HG03103 (cell line): Measurements from ENCODE around the gene ARRDC5.
"Not testable (repeated sequence)": the region's sequence is repeated elsewhere in the genome, so short reads cannot be mapped to it uniquely, and the experiment has no call there.

Source experiments
- ATAC-seq: cut with Tn5 transposase; IDR thresholded peaks from one replicate; pipeline ENCODE4 v1.9.1; 2021; ENCODE audit warnings: low read depth; ENCODE audit not compliant: unreplicated experiment

ARRDC5 gene

DNA sequence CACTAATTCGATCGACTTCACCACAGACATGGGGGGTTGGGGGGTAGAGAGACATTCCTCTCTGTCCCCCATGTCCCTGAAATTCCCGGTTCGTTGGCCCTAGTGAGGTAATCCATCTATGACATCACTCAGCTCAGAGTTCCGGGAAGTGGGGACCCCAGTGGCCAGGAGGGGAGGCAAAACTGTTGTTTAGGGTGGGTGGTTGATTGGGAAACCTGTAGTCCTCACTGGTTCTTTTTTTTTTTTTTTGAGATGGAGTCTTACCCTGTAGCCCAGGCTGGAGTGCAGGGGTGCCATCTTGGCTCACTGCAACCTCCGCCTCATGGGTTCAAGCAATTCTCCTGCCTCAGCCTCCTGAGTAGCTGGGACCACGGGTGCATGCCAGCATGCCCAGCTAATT is at the start of gene ARRDC5:
Gene ARRDC5 (minus strand): TSS at position 101 of the 400 bp plus-strand sequence. CDS start 71 bp downstream, at position 30.
- no peak for ATAC-seq

- ATAC-seq, result no peak
Measured at GRCh38 chr19:4951656-4952055, 49.0 kb upstream of the ARRDC5 start.

- not testable (repeated sequence) for ATAC-seq
Measured at GRCh38 chr19:4950650-4951049, 48.0 kb upstream of the ARRDC5 start.

- ATAC-seq, result not testable (repeated sequence)
Measured at GRCh38 chr19:4941638-4942169, 39.0 kb upstream of the ARRDC5 start.

- no peak for ATAC-seq
Measured at GRCh38 chr19:4939466-4939865, 36.8 kb upstream of the ARRDC5 start.

DNA sequence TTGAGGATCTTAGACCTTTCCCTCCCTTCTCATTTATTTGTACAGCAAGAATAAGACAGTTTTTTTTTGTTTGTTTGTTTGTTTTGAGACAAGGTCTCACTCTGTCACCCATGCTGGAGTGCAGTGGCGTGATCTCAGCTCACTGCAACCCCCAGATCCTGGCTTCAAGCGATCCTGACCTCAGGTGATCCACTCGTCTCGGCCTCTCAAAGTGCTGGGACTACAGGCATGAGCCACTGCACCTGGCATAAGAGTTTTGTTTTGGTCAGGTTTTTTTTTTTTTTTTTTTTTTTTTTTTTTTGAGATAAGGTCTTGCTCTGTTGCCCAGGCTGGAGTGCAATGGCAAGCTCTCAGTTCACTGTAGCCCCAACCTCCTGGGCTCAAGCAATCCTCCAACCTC is 35.8 kb upstream of the ARRDC5 start:
- ATAC-seq, result not testable (repeated sequence)

GRCh38 chr19:4937060-4937459 is 34.4 kb upstream of the ARRDC5 start:
- no peak for ATAC-seq

GRCh38 chr19:4935444-4935843 is 32.7 kb upstream of the ARRDC5 start:
- no peak for ATAC-seq

GRCh38 chr19:4933528-4933927 is 30.8 kb upstream of the ARRDC5 start:
- no peak for ATAC-seq

DNA sequence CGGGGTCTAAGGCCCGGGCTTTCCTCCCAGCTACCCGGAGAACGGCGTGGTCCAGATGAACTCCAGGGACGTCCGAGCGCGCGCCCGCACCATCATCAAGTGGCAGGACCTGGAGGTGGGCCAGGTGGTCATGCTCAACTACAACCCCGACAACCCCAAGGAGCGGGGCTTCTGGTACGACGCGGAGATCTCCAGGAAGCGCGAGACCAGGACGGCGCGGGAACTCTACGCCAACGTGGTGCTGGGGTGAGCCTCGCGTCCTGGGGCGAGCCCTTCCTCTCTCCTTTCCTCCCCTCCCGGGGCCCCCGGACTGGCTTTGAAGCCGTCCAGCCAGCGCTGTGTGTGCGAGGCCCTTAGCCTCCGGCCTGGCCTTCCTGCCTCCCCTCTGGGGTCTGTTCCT is 30.0 kb upstream of the ARRDC5 start:
- no peak for ATAC-seq

GRCh38 chr19:4930664-4931063 is 28.0 kb upstream of the ARRDC5 start:
- no peak for ATAC-seq

DNA sequence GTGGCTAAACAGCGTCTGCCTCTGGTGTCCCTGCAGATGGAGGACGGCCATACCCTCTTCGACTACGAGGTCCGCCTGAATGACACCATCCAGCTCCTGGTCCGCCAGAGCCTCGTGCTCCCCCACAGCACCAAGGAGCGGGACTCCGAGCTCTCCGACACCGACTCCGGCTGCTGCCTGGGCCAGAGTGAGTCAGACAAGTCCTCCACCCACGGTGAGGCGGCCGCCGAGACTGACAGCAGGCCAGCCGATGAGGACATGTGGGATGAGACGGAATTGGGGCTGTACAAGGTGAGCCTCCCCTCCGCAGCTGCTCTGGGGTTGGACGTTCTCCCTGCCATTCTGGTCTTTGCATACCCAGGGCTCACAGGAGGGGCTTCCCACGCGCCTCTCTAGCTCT is 26.5 kb upstream of the ARRDC5 start:
- ATAC-seq, result no peak

DNA sequence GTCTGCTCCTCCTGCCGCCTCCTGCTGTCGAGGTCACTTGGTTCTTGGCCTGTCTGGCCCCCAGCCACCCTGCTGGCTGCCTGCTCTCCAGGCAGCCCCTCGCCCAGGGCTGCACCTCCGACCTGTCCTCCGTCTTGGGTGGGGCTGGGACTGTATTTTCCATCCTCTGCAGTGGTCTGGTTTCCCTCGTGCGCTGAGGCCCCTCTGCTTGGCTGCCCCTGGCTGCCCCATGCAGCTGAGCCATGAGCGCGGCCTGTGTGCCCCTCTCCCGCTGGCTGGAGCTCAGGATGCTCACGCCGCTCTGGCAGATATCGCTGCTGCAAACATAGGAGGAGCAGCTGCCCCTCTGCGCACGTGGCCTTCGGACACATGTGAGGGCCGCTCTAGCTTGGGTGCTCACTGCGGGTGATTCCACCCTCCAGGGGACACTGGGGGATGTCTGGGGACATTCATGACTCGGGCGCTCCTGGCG is 20.6 kb upstream of the ARRDC5 start:
- no peak for ATAC-seq

DNA sequence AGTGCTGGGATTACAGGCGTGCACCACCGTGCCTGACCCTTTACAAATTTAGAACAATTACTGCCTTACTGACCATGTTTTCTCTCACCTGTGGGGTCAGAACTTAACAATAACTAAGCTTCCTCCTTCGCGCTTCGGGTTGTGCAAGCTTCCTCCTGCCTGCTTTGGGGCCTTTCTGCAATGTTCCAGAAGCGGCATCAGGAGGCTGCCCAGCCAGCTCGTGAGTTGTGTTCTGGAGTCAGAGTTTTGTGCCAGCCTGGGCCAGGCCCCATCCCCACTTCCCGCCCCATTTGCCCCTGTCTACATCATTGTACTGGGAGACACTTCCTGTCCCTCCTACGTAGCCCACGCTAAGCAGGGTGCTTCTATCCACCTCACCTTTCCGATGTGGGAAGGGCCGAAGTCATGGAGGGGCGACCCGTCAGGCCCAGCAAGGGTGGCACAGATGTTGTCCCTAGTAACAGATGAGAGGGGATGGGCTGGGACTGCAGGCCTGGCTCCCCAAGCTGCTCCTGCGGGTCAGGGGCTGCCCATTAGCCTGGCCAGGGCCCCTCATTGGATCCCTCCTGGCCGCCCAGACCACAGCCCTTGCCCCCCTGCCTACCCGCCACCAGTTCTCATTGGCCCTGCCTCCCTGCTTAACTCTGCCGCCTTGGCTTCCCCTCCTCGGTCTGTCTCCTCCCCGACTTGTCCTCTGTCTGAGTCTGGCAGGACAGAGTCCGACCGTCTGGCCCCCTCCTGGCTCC is 20.0 kb upstream of the ARRDC5 start:
- ATAC-seq, result no peak

GRCh38 chr19:4916292-4917082 is 13.8 kb upstream of the ARRDC5 start:
- ATAC-seq, result no peak

DNA sequence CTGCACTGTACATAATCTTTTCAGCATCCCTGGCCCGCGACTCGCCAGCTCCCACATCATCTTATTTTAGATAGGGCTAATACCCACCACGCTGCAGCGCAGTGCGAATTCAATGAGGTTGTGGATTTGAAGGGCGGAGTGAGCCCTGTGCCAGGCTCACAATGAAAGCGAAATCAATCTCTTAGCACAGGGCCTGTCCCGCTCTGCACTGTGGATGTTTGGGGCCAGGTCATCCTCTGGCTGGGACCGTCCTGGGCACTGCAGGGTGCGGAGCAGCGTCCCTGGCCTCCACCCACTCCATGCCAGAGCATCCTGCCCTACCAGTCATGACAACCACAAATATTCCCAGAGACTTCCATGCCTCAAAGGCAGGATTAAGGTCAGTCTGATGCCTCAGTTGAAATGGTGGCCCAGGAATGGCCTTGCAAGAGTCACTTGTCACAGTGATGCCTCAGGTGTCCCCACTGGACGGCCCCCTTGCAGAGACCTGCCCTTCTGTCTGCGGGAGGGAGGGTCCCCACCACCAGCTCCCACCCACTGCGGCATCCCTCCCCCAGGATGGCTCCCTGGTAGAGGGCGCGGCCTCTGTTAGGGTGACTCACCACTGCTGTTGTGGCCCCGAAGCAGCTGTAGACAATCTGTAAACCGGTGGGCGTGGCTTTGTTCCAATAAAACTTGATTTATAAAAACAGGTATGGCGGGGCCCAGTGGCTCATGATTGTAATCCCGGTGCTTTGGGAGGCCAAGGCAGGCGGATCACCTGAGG is 12.2 kb upstream of the ARRDC5 start:
- ATAC-seq, result no peak

- no peak for ATAC-seq
Measured at GRCh38 chr19:4913996-4914735, 11.5 kb upstream of the ARRDC5 start.

GRCh38 chr19:4911786-4912672 is 9.3 kb upstream of the ARRDC5 start:
- no peak for ATAC-seq

- ATAC-seq, result no peak
Measured at GRCh38 chr19:4911314-4911713, 8.6 kb upstream of the ARRDC5 start.
